GM23248 (cell line): ENCODE results near the gene DEFB113. TPM values are rescaled to one million over a fixed set of nuclear protein-coding genes. Genes with fewer than 3 reads are reported as not detected.
"Not testable (repeated sequence)": the region's sequence is repeated elsewhere in the genome, so short reads cannot be mapped to it uniquely, and the experiment has no call there.

ENCODE experiments used
- DNase-seq: peaks from one replicate; pipeline ENCODE4 v3.0.0-alpha.2; 2015
- H2AFZ ChIP-seq: fragments of 200-600 bp; sonication (generic); 2 replicates; pipeline ENCODE4 v1.6.1; 2016; ENCODE audit warnings: antibody characterized with exemption
- H3F3A ChIP-seq: fragments of 200-600 bp; sonication (generic); 2 replicates; pipeline ENCODE4 v1.6.1; 2016; ENCODE audit warnings: mild to moderate bottlenecking, antibody characterized with exemption, mixed run types; ENCODE audit not compliant: insufficient read depth
- H3K27ac ChIP-seq: fragments of 200-600 bp; sonication (generic); 2 replicates; pipeline ENCODE4 v1.5.1; 2016; ENCODE audit warnings: mild to moderate bottlenecking
- H3K27me3 ChIP-seq: fragments of 200-600 bp; sonication (generic); replicated peaks from 2 replicates; pipeline ENCODE4 v1.6.1; 2016; ENCODE audit warnings: mild to moderate bottlenecking; ENCODE audit not compliant: insufficient read depth
- H3K36me3 ChIP-seq: fragments of 200-600 bp; sonication (generic); 2 replicates; pipeline ENCODE4 v1.6.1; 2016; ENCODE audit warnings: low read depth, mild to moderate bottlenecking
- H3K4me1 ChIP-seq: fragments of 200-600 bp; sonication (generic); 2 replicates; pipeline ENCODE4 v1.6.1; 2016; ENCODE audit warnings: mild to moderate bottlenecking; ENCODE audit not compliant: insufficient read depth
- H3K4me2 ChIP-seq: fragments of 200-600 bp; sonication (generic); one replicate; pipeline ENCODE4 v1.6.1; 2016; ENCODE audit warnings: mild to moderate bottlenecking; ENCODE audit not compliant: unreplicated experiment
- H3K4me3 ChIP-seq: fragments of 200-600 bp; sonication (generic); 2 replicates; pipeline ENCODE4 v1.5.1; 2016; ENCODE audit warnings: mild to moderate bottlenecking
- H3K79me2 ChIP-seq: fragments of 200-600 bp; sonication (generic); 2 replicates; pipeline ENCODE4 v1.6.1; 2016; ENCODE audit warnings: mild to moderate bottlenecking; ENCODE audit not compliant: insufficient read depth
- H3K9ac ChIP-seq: fragments of 200-600 bp; sonication (generic); 2 replicates; pipeline ENCODE4 v1.6.1; 2016; ENCODE audit warnings: mild to moderate bottlenecking
- H3K9me2 ChIP-seq: fragments of 200-600 bp; sonication (generic); 2 replicates; pipeline ENCODE4 v1.6.1; 2016; ENCODE audit warnings: mixed run types, mild to moderate bottlenecking, moderate library complexity; ENCODE audit not compliant: insufficient read depth
- H3K9me3 ChIP-seq: fragments of 200-600 bp; sonication (generic); one replicate; pipeline ENCODE4 v1.6.1; 2017; ENCODE audit warnings: low read depth
- H4K20me1 ChIP-seq: fragments of 200-600 bp; sonication (generic); 2 replicates; pipeline ENCODE4 v1.6.0; 2016; ENCODE audit not compliant: insufficient read depth
- EZH2 ChIP-seq: fragments of 200-600 bp; sonication (generic); IDR thresholded peaks from 2 replicates; pipeline ENCODE4 v1.6.1; 2018; ENCODE audit warnings: antibody characterized with exemption, mild to moderate bottlenecking; ENCODE audit not compliant: insufficient read depth, poor library complexity, severe bottlenecking
- EZH2phosphoT487 ChIP-seq: fragments of 200-600 bp; sonication (generic); IDR thresholded peaks from 2 replicates; pipeline ENCODE4 v1.6.1; 2018; ENCODE audit warnings: antibody characterized with exemption, moderate library complexity, mild to moderate bottlenecking, low read depth; ENCODE audit not compliant: insufficient read depth
- WGBS, 2 experiments: methylation state at CpG; one replicate each; pipeline ENCODE4 v1.1.6; 2015 to 2017; ENCODE audit warnings: low lambda C conversion rate in 2 of 2, low coverage in 1 of 2; ENCODE audit errors: missing lambda C conversion rate in 2 of 2; 5-methylcytosine and 5-hydroxymethylcytosine counted together
- in situ Hi-C: fragments of 300-500 bp; cut with MboI; formaldehyde crosslinking; loops from 2 replicates; pipeline ENCODE4 v1.15.0; 2020
- polyA plus RNA-seq: library from polyadenylated mRNA; unstranded; fragments of >200 nt; fragmentation: Nextera tagmentation; extraction: Ambion mirVana; gene quantifications from 2 replicates; pipeline ENCODE4 v1.2.1, GENCODE V29; 2016
- total RNA-seq: library from RNA; depleted of rRNA; stranded (reverse); fragments of >200 nt; shearing (Covaris generic); gene quantifications from 2 replicates; pipeline ENCODE4 v1.2.3, GENCODE V29; 2014

Gene DEFB113
- total and polyA plus RNA-seq, 2 experiments from 2014 or later: not detected

DNA sequence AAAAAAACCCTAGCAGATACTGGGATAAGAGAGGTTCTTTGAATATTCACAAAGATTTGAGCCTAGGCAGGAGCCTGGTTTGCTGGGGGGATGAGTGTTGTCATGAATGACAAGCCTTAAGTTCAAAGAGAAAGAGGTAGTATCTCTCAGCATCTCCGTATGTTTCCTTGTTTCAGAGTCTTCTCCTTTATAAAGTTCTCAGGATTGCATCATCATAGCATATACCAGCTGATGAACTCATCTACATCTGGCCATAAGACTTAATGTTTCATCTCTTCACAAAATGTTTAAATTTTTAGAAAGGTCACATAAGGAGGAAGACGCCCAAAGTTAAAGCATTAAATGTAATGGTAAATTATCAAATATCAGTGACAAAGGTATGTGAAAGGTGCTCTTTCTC lies 22.6 kb downstream of the DEFB113 start:
- H3F3A ChIP-seq: no peaks in the 10 kb centered on the region
- no peaks in the 10 kb centered on the region for H3K36me3 ChIP-seq
- no peak overlapping the region for H2AFZ ChIP-seq
- no peak for TF ChIP-seq EZH2
- TF ChIP-seq EZH2phosphoT487: no peak
- no peak overlapping the region for H3K27ac ChIP-seq
- no peak for DNase-seq
- no peaks in the 10 kb centered on the region for H4K20me1 ChIP-seq
- no peak overlapping the region for H3K4me2 ChIP-seq
- in situ Hi-C loops: no loop called here
- H3K4me1 ChIP-seq: no peaks in the 10 kb centered on the region
- H3K9ac ChIP-seq: no peak overlapping the region
- H3K9me3 ChIP-seq: no peaks in the 10 kb centered on the region
- WGBS, 2 experiments: 0 to 1% methylated on average over 2 of the region's 2 CpGs
- no peaks in the 10 kb centered on the region for H3K27me3 ChIP-seq
- no peaks in the 10 kb centered on the region for H3K79me2 ChIP-seq
- no peak overlapping the region for H3K4me3 ChIP-seq
- no peaks in the 10 kb centered on the region for H3K9me2 ChIP-seq

- H2AFZ ChIP-seq, H4K20me1 ChIP-seq, H3K79me2 ChIP-seq, H3K27ac ChIP-seq, H3K4me2 ChIP-seq, H3K9me2 ChIP-seq, H3K27me3 ChIP-seq, H3F3A ChIP-seq, H3K4me3 ChIP-seq, in situ Hi-C loops, H3K9ac ChIP-seq, H3K4me1 ChIP-seq, H3K9me3 ChIP-seq, DNase-seq, H3K36me3 ChIP-seq: not testable (repeated sequence)
- WGBS, 2 experiments: 38 to 39% methylated on average over 3 of the region's 3 CpGs
These were observed 25.4 kb downstream of the DEFB113 start for GRCh38 chr6:49944068-49944467.

- Histone ChIP-seq H2AFZ (no peak overlapping the region), H3F3A (no peaks in the 10 kb centered on the region), H3K9me3 (no peaks in the 10 kb centered on the region), H3K36me3 (no peaks in the 10 kb centered on the region), H3K79me2 (no peaks in the 10 kb centered on the region), H3K4me3 (no peak overlapping the region), H4K20me1 (no peaks in the 10 kb centered on the region), H3K4me2 (no peak overlapping the region), H3K9ac (no peak overlapping the region), H3K4me1 (no peaks in the 10 kb centered on the region), H3K27ac (no peak overlapping the region), H3K27me3 (no peaks in the 10 kb centered on the region), H3K9me2 (no peaks in the 10 kb centered on the region)
- WGBS, 2 experiments: 37 to 42% methylated on average over 3 of the region's 3 CpGs
- TF ChIP-seq EZH2 (no peak), EZH2phosphoT487 (no peak)
- in situ Hi-C loops: no loop called here
- no peak for DNase-seq
These were observed 29.4 kb downstream of the DEFB113 start for GRCh38 chr6:49939993-49940498.

- no peaks in the 10 kb centered on the region for H3K79me2 ChIP-seq
- no peak overlapping the region for H3K4me2 ChIP-seq
- H3K9ac ChIP-seq: no peak overlapping the region
- in situ Hi-C loops: no loop called here
- H3K4me3 ChIP-seq: no peak overlapping the region
- DNase-seq: no peak
- no peaks in the 10 kb centered on the region for H3K27me3 ChIP-seq
- no peaks in the 10 kb centered on the region for H3K4me1 ChIP-seq
- H3K9me3 ChIP-seq: no peaks in the 10 kb centered on the region
- no peaks in the 10 kb centered on the region for H3K36me3 ChIP-seq
- no peak overlapping the region for H3K27ac ChIP-seq
- H3F3A ChIP-seq: no peaks in the 10 kb centered on the region
- no peak overlapping the region for H2AFZ ChIP-seq
- H4K20me1 ChIP-seq: no peaks in the 10 kb centered on the region
- TF ChIP-seq EZH2phosphoT487 (no peak), EZH2 (no peak)
- H3K9me2 ChIP-seq: no peaks in the 10 kb centered on the region
These were observed 31.6 kb downstream of the DEFB113 start for GRCh38 chr6:49937811-49938210.

DNA sequence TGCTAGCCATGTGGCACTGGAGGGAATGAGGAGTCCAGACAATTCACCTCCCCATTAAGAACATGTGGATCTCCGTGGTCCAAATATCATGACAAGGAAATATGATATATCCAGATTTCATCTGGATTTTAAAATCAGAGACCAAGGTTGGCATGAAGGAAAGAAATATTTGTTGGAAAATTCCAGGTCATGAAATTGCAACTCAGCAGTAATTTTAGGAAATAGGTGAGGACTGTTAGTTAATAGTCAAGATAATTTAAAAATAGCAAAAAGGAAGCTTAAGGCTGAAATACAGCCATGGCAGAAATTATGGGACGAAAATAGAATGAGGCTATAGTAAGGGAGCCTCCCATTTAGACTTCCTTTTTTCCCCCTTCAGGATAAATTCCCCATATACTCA lies 32.4 kb downstream of the DEFB113 start:
- Histone ChIP-seq H3K9ac (no peak overlapping the region), H3K79me2 (no peaks in the 10 kb centered on the region), H3K27me3 (no peaks in the 10 kb centered on the region), H2AFZ (no peak overlapping the region), H3K4me3 (no peak overlapping the region), H3K9me2 (no peaks in the 10 kb centered on the region), H3K36me3 (no peaks in the 10 kb centered on the region), H3K4me1 (no peaks in the 10 kb centered on the region), H3K4me2 (no peak overlapping the region), H3K27ac (no peak overlapping the region), H3K9me3 (no peaks in the 10 kb centered on the region), H3F3A (no peaks in the 10 kb centered on the region), H4K20me1 (no peaks in the 10 kb centered on the region)
- DNase-seq: no peak
- TF ChIP-seq EZH2: no peak
- no peak for TF ChIP-seq EZH2phosphoT487
- in situ Hi-C loops: no loop called here
- WGBS, 2 experiments: 2 to 3% methylated on average over 2 of the region's 2 CpGs
